Calu3 (cell line): ENCODE data around the gene TMEM106B. TPM values are rescaled to one million over a fixed set of nuclear protein-coding genes. Genes with fewer than 3 reads are reported as not detected.
"Not testable (repeated sequence)": the region's sequence is repeated elsewhere in the genome, so short reads cannot be mapped to it uniquely, and the experiment has no call there.

Source experiments
- Bru-seq: library from RNA; stranded (reverse); fragments of 400-500 nt; gene quantifications from one replicate; lab custom pipeline; 2021; lab: Mats Ljungman, UMichigan
- BruChase-seq, 2 experiments: library from RNA; stranded (reverse); fragments of 400-500 nt; gene quantifications; one replicate each; lab custom pipeline; 2021; lab: Mats Ljungman, UMichigan
- BruUV-seq: library from RNA; stranded (reverse); fragments of 400-500 nt; replicated peaks from 2 replicates; lab custom pipeline; 2021; lab: Mats Ljungman, UMichigan
- CTCF ChIA-PET: fragments of 300-600 bp; sonication (Branson Sonifier 250); formaldehyde crosslinking; loops from one replicate; lab custom pipeline; 2022; ENCODE audit warnings: antibody characterized with exemption; lab: Charles Lee
- DNase-seq: peaks from one replicate; pipeline ENCODE4 v3.0.0; 2022
- H3K27ac Mint-ChIP-seq: one replicate; pipeline ENCODE4 v1.8.0; 2022; ENCODE audit warnings: mixed read lengths; ENCODE audit not compliant: unreplicated experiment
- H3K27me3 Mint-ChIP-seq: one replicate; pipeline ENCODE4 v1.8.0; 2022; ENCODE audit warnings: mixed read lengths; ENCODE audit not compliant: unreplicated experiment
- H3K36me3 Mint-ChIP-seq: one replicate; pipeline ENCODE4 v1.8.0; 2022; ENCODE audit warnings: mild to moderate bottlenecking, moderate library complexity, mixed read lengths; ENCODE audit not compliant: insufficient read depth, unreplicated experiment
- H3K4me1 Mint-ChIP-seq: one replicate; pipeline ENCODE4 v1.8.0; 2022; ENCODE audit warnings: mild to moderate bottlenecking, low read depth, mixed read lengths; ENCODE audit not compliant: unreplicated experiment
- H3K4me3 Mint-ChIP-seq: one replicate; pipeline ENCODE4 v1.8.0; 2022; ENCODE audit warnings: mild to moderate bottlenecking, low read depth, moderate library complexity, mixed read lengths; ENCODE audit not compliant: unreplicated experiment
- H3K9me3 Mint-ChIP-seq: one replicate; pipeline ENCODE4 v1.8.0; 2022; ENCODE audit warnings: low read depth, mixed read lengths; ENCODE audit not compliant: unreplicated experiment
- CTCF ChIP-seq: fragments of 200-600 bp; IDR thresholded peaks from one replicate; pipeline ENCODE4 v1.8.0; 2022; ENCODE audit warnings: antibody characterized with exemption; ENCODE audit not compliant: unreplicated experiment
- intact Hi-C: fragments of 100-400 bp; cut with micrococcal nuclease; formaldehyde crosslinking; loops from one replicate; pipeline ENCODE4 v1.10.0; 2022; ENCODE audit not compliant: unreplicated experiment
- long read RNA-seq: library from polyadenylated mRNA; stranded (forward); transcript quantifications from one replicate; pipeline ENCODE4 v2.0.0, GENCODE V29; 2022
- total RNA-seq: library from RNA; stranded (reverse); gene quantifications from 2 replicates; pipeline ENCODE4 v1.2.3, GENCODE V29; 2022

Gene TMEM106B
- total RNA-seq (76.7 and 81.5 TPM in 2 replicates), Bru-seq, nascent RNA (percentile 92 among the genes with signal in this experiment), BruChase-seq, experiment 1, labeled RNA remaining after a 6-hour chase (percentile 95 among the genes with signal in this experiment), BruChase-seq, experiment 2, labeled RNA remaining after a 2-hour chase (percentile 91 among the genes with signal in this experiment)
- long read RNA-seq, full-length matches to known transcripts, result 69 of 87 reads
- long read RNA-seq, partial matches to known transcripts, result 5 of 87 reads
- long read RNA-seq, other reads (novel, unspliced or antisense), result 13 of 87 reads

- DNase-seq, result peak; percentile 99
- Mint-ChIP-seq H3K4me1 (peaks cover 27% of the 10 kb centered on the region), H3K27me3 (no peaks in the 10 kb centered on the region), H3K9me3 (no peaks in the 10 kb centered on the region), H3K27ac (peak within 1 kb of the TSS; percentile 93), H3K36me3 (peaks cover 28% of the 10 kb centered on the region), H3K4me3 (peak within 1 kb of the TSS; percentile 85)
- TF ChIP-seq CTCF, result no peak
- intact Hi-C loops, result loop anchor here (2.0 to 10.0 kb wide), 4 partner anchors 100 to 376 kb away; partner anchors contain the start of gene THSD7A
- CTCF ChIA-PET, result interaction anchor here (0.6 to 2.0 kb wide), 12 partner anchors 14 to 462 kb away, joined by 3 to 6 read pairs (median 4); partner anchors contain the start of gene THSD7A
- no TSS peak for BruUV-seq
These were observed at the start of gene TMEM106B for GRCh38 chr7:12211054-12211710. Gene TMEM106B (plus strand): TSS chr7:12211294. CDS start chr7:12214811, 3,517 bp downstream.

GRCh38 chr7:12162415-12163113 is 48.5 kb upstream of the TMEM106B start:
- no TSS peak for BruUV-seq
- TF ChIP-seq CTCF, result no peak
- peaks cover 34% of the 10 kb centered on the region for H3K4me1 Mint-ChIP-seq
- intact Hi-C loops, result no loop called here
- H3K4me3 Mint-ChIP-seq, result no peak overlapping the region
- no peaks in the 10 kb centered on the region for H3K36me3 Mint-ChIP-seq
- H3K27me3 Mint-ChIP-seq, result no peaks in the 10 kb centered on the region
- peak overlapping the region; percentile 85 for H3K27ac Mint-ChIP-seq
- DNase-seq, result peak; percentile 57
- CTCF ChIA-PET, result interaction anchor here (1.3 kb wide), 1 partner anchor 48 kb away, joined by 5 read pairs; the partner anchor contains the start of gene TMEM106B
- peaks cover 12% of the 10 kb centered on the region for H3K9me3 Mint-ChIP-seq

GRCh38 chr7:12168065-12168464 is 43.0 kb upstream of the TMEM106B start:
- H3K27me3 Mint-ChIP-seq, H3K4me3 Mint-ChIP-seq, H3K27ac Mint-ChIP-seq, DNase-seq, intact Hi-C loops, H3K36me3 Mint-ChIP-seq, CTCF ChIA-PET, BruUV-seq: not testable (repeated sequence)
- Mint-ChIP-seq H3K4me1 (peaks cover 28% of the 10 kb centered on the region), H3K9me3 (peaks cover 23% of the 10 kb centered on the region)

GRCh38 chr7:12169981-12170820 is 40.9 kb upstream of the TMEM106B start:
- H3K36me3 Mint-ChIP-seq, intact Hi-C loops, H3K4me3 Mint-ChIP-seq, H3K27me3 Mint-ChIP-seq: not testable (repeated sequence)
- peak overlapping the region; percentile 58 for H3K27ac Mint-ChIP-seq
- peaks cover 21% of the 10 kb centered on the region for H3K4me1 Mint-ChIP-seq
- CTCF ChIA-PET, result interaction anchor here (0.7 to 1.1 kb wide), 3 partner anchors 20 to 699 kb away, joined by 3 to 6 read pairs (median 3); partner anchors contain the start of gene TMEM106B
- H3K9me3 Mint-ChIP-seq, result peaks cover 20% of the 10 kb centered on the region
- BruUV-seq, result TSS peak; percentile 69
- peak; percentile 75 for DNase-seq
